K562 (cell line): ENCODE data around the gene SLBP.

ENCODE experiments used
- EP300 ChIP-seq: IDR thresholded peaks from 2 replicates; pipeline ENCODE4 v1.6.1; 2012; ENCODE audit warnings: low read length, improper control_type of control experiment
- LCOR ChIP-seq: sonication (generic); formaldehyde crosslinking; IDR thresholded peaks from 2 replicates; pipeline ENCODE4 v1.8.0; 2022; ENCODE audit warnings: mild to moderate bottlenecking, missing genetic modification reagents
- MXI1 ChIP-seq: IDR thresholded peaks from 2 replicates; pipeline ENCODE4 v1.6.1; 2011; ENCODE audit warnings: low read depth, mild to moderate bottlenecking, improper control_type of control experiment, low read length
- NFYB ChIP-seq: IDR thresholded peaks from 2 replicates; pipeline ENCODE4 v1.6.1; 2011; ENCODE audit warnings: mild to moderate bottlenecking, moderate library complexity; ENCODE audit not compliant: insufficient read length; ENCODE audit errors: extremely low read depth
- POU5F1 ChIP-seq: fragments of 150-350 bp; IDR thresholded peaks from 2 replicates; pipeline ENCODE4 v1.6.1; 2014; ENCODE audit warnings: borderline replicate concordance, low read length, low read depth, mild to moderate bottlenecking; ENCODE audit not compliant: partially characterized antibody
- ZEB2 ChIP-seq: fragments of 450-650 bp; IDR thresholded peaks from 2 replicates; pipeline ENCODE4 v1.6.1; 2016

- TF ChIP-seq ZEB2 (no peak), NFYB (no peak), MXI1 (no peak), LCOR (CRISPR knock-in tag) (no peak), EP300 (no peak), POU5F1 (no peak)
Observed at GRCh38 chr4:1722551-1723118, 10.5 kb upstream of the SLBP start.
